GM20000 (cell line): ENCODE results near the gene RNF19B.

ENCODE experiments used
- DNase-seq: peaks from one replicate; pipeline ENCODE4 v3.0.0; 2012; ENCODE audit warnings: low spot score
- TF ChIP-seq, protein P1 (sequence below): IDR thresholded peaks from 2 replicates; pipeline ENCODE4 v1.5.1; 2012; ENCODE audit warnings: mild to moderate bottlenecking, control low read depth; ENCODE audit errors: extremely low read depth, missing control alignments

The RNF19B gene

DNA sequence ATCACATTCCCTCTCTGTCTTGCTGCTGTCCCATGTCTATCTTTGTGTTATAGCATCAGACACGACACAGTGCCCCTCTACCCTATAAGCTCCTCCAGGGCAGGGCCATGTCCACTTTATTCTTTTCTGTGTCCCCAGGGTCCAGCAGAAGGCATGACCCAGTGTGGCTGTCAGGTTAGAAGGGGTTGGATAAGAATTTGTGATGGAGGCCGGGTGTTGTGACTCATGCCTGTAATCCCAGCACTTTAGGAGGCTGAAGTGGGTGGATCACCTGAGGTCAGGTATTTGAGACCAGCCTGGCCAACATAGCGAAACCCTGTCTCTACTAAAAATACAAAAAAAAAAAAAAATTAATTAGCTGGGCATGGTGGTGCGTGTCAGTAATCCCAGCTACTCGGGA, 26.3 kb upstream of the RNF19B start:
- no peak for DNase-seq
- TF ChIP-seq, protein P1, sequence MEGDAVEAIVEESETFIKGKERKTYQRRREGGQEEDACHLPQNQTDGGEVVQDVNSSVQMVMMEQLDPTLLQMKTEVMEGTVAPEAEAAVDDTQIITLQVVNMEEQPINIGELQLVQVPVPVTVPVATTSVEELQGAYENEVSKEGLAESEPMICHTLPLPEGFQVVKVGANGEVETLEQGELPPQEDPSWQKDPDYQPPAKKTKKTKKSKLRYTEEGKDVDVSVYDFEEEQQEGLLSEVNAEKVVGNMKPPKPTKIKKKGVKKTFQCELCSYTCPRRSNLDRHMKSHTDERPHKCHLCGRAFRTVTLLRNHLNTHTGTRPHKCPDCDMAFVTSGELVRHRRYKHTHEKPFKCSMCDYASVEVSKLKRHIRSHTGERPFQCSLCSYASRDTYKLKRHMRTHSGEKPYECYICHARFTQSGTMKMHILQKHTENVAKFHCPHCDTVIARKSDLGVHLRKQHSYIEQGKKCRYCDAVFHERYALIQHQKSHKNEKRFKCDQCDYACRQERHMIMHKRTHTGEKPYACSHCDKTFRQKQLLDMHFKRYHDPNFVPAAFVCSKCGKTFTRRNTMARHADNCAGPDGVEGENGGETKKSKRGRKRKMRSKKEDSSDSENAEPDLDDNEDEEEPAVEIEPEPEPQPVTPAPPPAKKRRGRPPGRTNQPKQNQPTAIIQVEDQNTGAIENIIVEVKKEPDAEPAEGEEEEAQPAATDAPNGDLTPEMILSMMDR, result no peak

DNA sequence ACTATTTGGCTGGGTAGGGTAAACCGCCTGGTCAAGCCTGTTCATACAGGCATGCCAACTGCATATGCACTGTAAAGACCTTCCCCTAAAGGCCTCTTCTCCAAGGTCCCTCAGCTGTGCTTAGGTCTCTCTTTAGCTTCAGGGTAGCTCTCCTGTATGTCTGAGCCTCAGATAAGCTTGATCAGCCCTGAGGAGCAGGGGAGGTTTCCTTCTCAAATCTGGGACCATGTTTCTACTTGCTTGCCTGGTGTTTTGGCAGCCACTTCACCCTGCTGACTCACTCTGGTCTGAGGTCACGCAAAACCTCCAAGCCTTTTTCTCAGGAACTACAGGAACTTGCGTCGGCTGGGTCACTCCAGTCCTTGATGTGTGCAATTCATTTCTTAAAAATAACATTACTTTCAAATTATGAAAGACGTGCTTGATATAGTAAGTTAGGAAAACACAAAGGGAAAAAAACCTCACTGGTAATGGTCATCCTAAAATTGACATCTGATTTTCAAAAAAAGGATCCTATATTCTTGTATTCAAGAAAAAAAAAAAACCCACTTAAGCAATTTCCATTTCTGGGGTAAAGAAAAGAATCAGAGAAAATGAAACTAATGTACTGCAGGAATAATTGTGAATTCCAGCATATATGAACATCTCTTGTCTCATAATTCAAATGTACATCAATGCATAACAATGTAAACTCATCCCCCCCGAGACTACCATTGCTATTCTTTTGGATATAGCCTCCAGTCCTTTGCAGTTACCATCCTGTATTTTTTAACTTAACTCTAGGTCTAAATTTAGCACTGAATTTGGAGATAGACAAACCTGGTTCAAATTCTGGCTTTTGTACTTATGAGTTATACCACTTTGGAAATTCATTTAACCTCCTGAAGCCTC, 24.8 kb upstream of the RNF19B start:
- TF ChIP-seq, protein P1, result no peak
- DNase-seq, result no peak

DNA sequence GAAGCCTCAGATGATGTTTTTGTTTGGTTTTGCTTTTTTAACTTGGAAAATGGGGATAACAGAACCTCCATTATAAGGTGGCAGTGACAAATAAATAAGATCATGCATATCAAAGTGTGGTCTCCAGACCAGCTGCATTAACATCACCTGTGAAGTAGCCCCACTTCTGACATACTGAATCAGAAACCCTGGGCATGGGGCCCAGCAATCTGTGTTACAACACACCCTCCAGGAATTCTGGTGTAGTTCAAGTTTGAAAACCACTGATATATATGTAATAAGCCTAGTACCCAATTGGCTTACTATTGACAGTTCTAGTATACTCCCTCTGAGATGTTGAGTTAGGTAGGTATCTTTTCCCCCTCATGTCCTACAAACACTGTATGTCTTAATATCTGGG, 24.1 kb upstream of the RNF19B start:
- no peak for DNase-seq
- TF ChIP-seq, protein P1, result no peak

DNA sequence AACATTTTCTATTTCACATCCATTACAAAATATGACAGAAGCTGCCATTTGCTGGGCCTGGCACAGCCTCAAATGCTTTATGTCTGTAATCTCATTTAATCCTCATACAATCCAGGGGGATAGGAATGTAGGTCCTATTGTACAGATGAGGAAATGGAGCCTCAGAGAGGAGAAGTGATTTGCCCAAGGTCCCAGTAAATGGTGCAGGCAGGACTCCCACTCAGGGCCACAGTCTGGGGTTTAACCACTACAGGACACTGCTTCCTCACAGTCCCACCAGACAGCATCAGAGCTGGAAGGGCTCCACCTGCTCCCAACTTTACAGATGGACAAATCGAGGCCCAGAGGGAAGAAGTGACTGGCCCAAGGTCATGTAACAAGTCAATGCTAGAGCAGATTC, 20.6 kb upstream of the RNF19B start:
- DNase-seq, result no peak
- TF ChIP-seq, protein P1, result no peak

DNA sequence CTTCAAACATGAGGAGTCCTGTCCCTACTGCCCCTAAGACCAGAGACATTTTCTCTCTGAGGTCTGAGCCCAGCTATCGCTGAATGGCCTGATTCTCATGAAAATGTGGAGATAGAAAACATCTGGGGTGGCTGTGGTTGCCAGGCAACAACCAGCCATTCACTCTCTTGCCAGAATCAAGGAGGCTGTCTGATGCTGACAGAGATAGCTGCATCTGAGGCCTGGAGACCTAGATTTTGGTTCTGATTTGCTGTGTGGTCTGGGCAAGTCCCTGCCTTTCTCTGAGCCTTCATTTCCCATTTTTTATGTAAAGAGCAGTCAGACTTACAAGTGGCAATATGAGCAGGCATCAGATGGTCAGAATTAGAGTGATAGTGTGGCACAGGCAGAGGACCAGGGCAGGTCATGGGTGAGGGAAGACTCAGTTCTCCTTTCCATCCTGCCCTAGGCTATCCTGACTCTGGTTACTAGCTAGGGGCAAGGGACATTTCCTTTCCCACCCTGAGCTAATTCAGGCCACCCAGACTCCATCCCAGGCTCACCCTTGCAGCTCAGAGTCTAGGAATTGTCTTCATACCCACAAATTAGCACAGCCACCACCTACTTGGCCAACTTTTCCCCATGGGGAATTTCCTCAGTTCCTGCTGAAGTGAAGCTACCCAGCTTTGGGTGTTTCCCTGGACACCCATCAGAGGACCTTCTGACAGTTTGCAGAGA, 20.0 kb upstream of the RNF19B start:
- peak; percentile 51 for DNase-seq
- TF ChIP-seq, protein P1, result no peak

DNA sequence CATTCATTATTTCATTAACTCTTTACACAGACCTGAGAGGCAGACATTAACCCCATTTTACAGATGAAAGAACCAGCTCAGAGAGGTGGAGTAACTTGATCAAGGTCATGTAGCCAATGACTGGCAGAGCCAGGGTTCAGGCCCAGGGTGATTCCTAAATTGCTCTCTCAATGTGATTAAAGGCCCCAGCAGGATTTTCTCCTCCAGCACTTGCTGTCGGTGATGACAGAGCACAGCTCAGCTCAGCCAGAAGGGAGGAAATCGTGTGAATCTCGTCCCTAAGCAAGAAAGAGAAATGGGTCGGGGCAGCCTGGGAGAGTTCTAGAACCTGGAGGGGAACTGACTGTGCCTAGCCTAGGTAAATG, 19.5 kb upstream of the RNF19B start:
- TF ChIP-seq, protein P1, result no peak
- no peak for DNase-seq

DNA sequence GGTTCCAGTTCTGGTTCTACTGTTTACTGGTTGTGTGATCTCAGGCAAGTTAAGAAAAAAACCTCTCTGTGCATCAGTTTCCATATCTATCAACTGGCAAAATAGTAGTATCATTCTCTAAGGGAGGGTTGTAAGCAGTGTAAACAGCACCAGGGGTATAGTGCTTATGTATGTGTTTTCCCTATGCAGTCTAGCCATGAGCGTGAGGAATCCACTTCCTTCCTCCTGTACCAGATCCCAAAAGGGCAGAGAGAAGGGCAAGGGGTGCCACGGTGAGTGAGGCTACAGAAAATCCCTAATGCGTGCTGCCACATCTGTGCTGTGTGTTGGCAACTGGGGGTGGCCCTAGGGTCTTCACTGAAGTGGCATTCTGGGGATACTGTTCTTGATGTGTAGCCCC, 18.4 kb upstream of the RNF19B start:
- TF ChIP-seq, protein P1, result no peak
- no peak for DNase-seq
